ENCODE data around the gene EMB.
"Not testable (repeated sequence)": the region's sequence is repeated elsewhere in the genome, so short reads cannot be mapped to it uniquely, and the experiment has no call there.

Gene EMB

GRCh38 chr5:50440651-50441492, at the start of gene EMB:
Gene EMB (minus strand): TSS chr5:50441288. CDS start chr5:50441151, 137 bp downstream.
- in situ Hi-C loops (cut with MboI; ENCODE audit: low sequenced_read_pairs): no loop called here

GRCh38 chr5:50489491-50489890, 48.4 kb upstream of the EMB start:
- in situ Hi-C loops (cut with MboI; ENCODE audit: low sequenced_read_pairs): not testable (repeated sequence)

GRCh38 chr5:50478790-50479189, 37.7 kb upstream of the EMB start:
- in situ Hi-C loops (cut with MboI; ENCODE audit: low sequenced_read_pairs): not testable (repeated sequence)

- in situ Hi-C loops (cut with MboI; ENCODE audit: low sequenced_read_pairs): no loop called here
Observed at GRCh38 chr5:50476549-50476948, 35.5 kb upstream of the EMB start.

- in situ Hi-C loops (cut with MboI; ENCODE audit: low sequenced_read_pairs): not testable (repeated sequence)
Observed at GRCh38 chr5:50465015-50465414, 23.9 kb upstream of the EMB start.

GRCh38 chr5:50463726-50464125, 22.6 kb upstream of the EMB start:
- in situ Hi-C loops (cut with MboI; ENCODE audit: low sequenced_read_pairs): no loop called here

GRCh38 chr5:50463047-50463446, 22.0 kb upstream of the EMB start:
- in situ Hi-C loops (cut with MboI; ENCODE audit: low sequenced_read_pairs): no loop called here

GRCh38 chr5:50462579-50462978, 21.5 kb upstream of the EMB start:
- in situ Hi-C loops (cut with MboI; ENCODE audit: low sequenced_read_pairs): not testable (repeated sequence)

GRCh38 chr5:50458372-50458771, 17.3 kb upstream of the EMB start:
- in situ Hi-C loops (cut with MboI; ENCODE audit: low sequenced_read_pairs): not testable (repeated sequence)

- in situ Hi-C loops (cut with MboI; ENCODE audit: low sequenced_read_pairs): not testable (repeated sequence)
Observed at GRCh38 chr5:50449241-50449640, 8.2 kb upstream of the EMB start.

- in situ Hi-C loops (cut with MboI; ENCODE audit: low sequenced_read_pairs): no loop called here
Observed at GRCh38 chr5:50447941-50448340, 6.9 kb upstream of the EMB start.

GRCh38 chr5:50447228-50447627, 6.1 kb upstream of the EMB start:
- in situ Hi-C loops (cut with MboI; ENCODE audit: low sequenced_read_pairs): no loop called here

- in situ Hi-C loops (cut with MboI; ENCODE audit: low sequenced_read_pairs): no loop called here
Observed at GRCh38 chr5:50445296-50445949, 4.3 kb upstream of the EMB start.

- in situ Hi-C loops (cut with MboI; ENCODE audit: low sequenced_read_pairs): not testable (repeated sequence)
Observed at GRCh38 chr5:50442559-50443539, 1.8 kb upstream of the EMB start.

- in situ Hi-C loops (cut with MboI; ENCODE audit: low sequenced_read_pairs): no loop called here
Observed at GRCh38 chr5:50441493-50441955, 436 bp upstream of the EMB start.

- in situ Hi-C loops (cut with MboI; ENCODE audit: low sequenced_read_pairs): no loop called here
Observed at GRCh38 chr5:50439221-50439620, 1.9 kb downstream of the EMB start.

- in situ Hi-C loops (cut with MboI; ENCODE audit: low sequenced_read_pairs): not testable (repeated sequence)
Observed at GRCh38 chr5:50438060-50438459, 3.0 kb downstream of the EMB start.

- in situ Hi-C loops (cut with MboI; ENCODE audit: low sequenced_read_pairs): no loop called here
Observed at GRCh38 chr5:50435168-50435567, 5.9 kb downstream of the EMB start.

- in situ Hi-C loops (cut with MboI; ENCODE audit: low sequenced_read_pairs): not testable (repeated sequence)
Observed at GRCh38 chr5:50431133-50431904, 9.8 kb downstream of the EMB start.

- in situ Hi-C loops (cut with MboI; ENCODE audit: low sequenced_read_pairs): not testable (repeated sequence)
Observed at GRCh38 chr5:50423100-50423799, 17.8 kb downstream of the EMB start.

Measured in HL-60/S4 (cell line).